ENCODE measurements around the gene TRIM7.
"Not testable (repeated sequence)": the region's sequence is repeated elsewhere in the genome, so short reads cannot be mapped to it uniquely, and the experiment has no call there.

Gene TRIM7

GRCh38 chr5:181173420-181174342, 31.3 kb downstream of the TRIM7 start:
- no peaks in the 10 kb centered on the region for H3K9me3 ChIP-seq (ENCODE audit: control insufficient read depth in 5 of 5, low read length in 5 of 5)
- no peak overlapping the region for H3K9ac ChIP-seq (ENCODE audit: low read length in 5 of 5)
- H3K4me3 ChIP-seq (ENCODE audit: low read depth in 1 of 5, low read length in 5 of 5): peak overlapping the region in 3 of 5 donors; percentile 5 to 36 (median 11)
- no peak overlapping the region for H3K27ac ChIP-seq (ENCODE audit: low read depth, low read length)
- peaks cover 13 to 47% (median 27%) of the 10 kb centered on the region in 5 donors for H3K27me3 ChIP-seq (ENCODE audit: control insufficient read depth in 5 of 5, insufficient read depth in 4 of 5, low read length in 5 of 5)
- peaks cover 0 to 19% (median 12%) of the 10 kb centered on the region in 5 donors for H3K4me1 ChIP-seq (ENCODE audit: control insufficient read depth in 5 of 5, insufficient read depth in 5 of 5, low read length in 5 of 5)
- H3K36me3 ChIP-seq (ENCODE audit: control insufficient read depth in 5 of 5, insufficient read depth in 5 of 5, low read length in 5 of 5): no peaks in the 10 kb centered on the region

- peaks cover 0 to 21% (median 12%) of the 10 kb centered on the region in 5 donors for H3K4me1 ChIP-seq (ENCODE audit: control insufficient read depth in 5 of 5, insufficient read depth in 5 of 5, low read length in 5 of 5)
- no peaks in the 10 kb centered on the region for H3K36me3 ChIP-seq (ENCODE audit: control insufficient read depth in 5 of 5, insufficient read depth in 5 of 5, low read length in 5 of 5)
- no peak overlapping the region for H3K27ac ChIP-seq (ENCODE audit: low read depth, low read length)
- H3K4me3 ChIP-seq (ENCODE audit: low read depth in 1 of 5, low read length in 5 of 5): peak overlapping the region in 3 of 5 donors; percentile 5 to 36 (median 11)
- no peaks in the 10 kb centered on the region for H3K9me3 ChIP-seq (ENCODE audit: control insufficient read depth in 5 of 5, low read length in 5 of 5)
- no peak overlapping the region for H3K9ac ChIP-seq (ENCODE audit: low read length in 5 of 5)
- H3K27me3 ChIP-seq (ENCODE audit: control insufficient read depth in 5 of 5, insufficient read depth in 4 of 5, low read length in 5 of 5): peaks cover 18 to 53% (median 34%) of the 10 kb centered on the region in 5 donors
Observed at GRCh38 chr5:181173027-181173419, 32.0 kb downstream of the TRIM7 start.

GRCh38 chr5:181171782-181172181, 33.2 kb downstream of the TRIM7 start:
- Histone ChIP-seq H3K9me3 (ENCODE audit: control insufficient read depth in 5 of 5, low read length in 5 of 5) (no peaks in the 10 kb centered on the region), H3K9ac (ENCODE audit: low read length in 5 of 5) (no peak overlapping the region), H3K4me1 (ENCODE audit: control insufficient read depth in 5 of 5, insufficient read depth in 5 of 5, low read length in 5 of 5) (peaks cover 0 to 21% (median 12%) of the 10 kb centered on the region in 5 donors), H3K27me3 (ENCODE audit: control insufficient read depth in 5 of 5, insufficient read depth in 4 of 5, low read length in 5 of 5) (peaks cover 18 to 57% (median 38%) of the 10 kb centered on the region in 5 donors), H3K27ac (ENCODE audit: low read depth, low read length) (no peak overlapping the region), H3K4me3 (ENCODE audit: low read depth in 1 of 5, low read length in 5 of 5) (no peak overlapping the region), H3K36me3 (ENCODE audit: control insufficient read depth in 5 of 5, insufficient read depth in 5 of 5, low read length in 5 of 5) (no peaks in the 10 kb centered on the region)

GRCh38 chr5:181170996-181171395, 34.0 kb downstream of the TRIM7 start:
- Histone ChIP-seq H3K4me1 (ENCODE audit: control insufficient read depth in 5 of 5, insufficient read depth in 5 of 5, low read length in 5 of 5) (peaks cover 0 to 21% (median 12%) of the 10 kb centered on the region in 5 donors), H3K9me3 (ENCODE audit: control insufficient read depth in 5 of 5, low read length in 5 of 5) (no peaks in the 10 kb centered on the region), H3K9ac (ENCODE audit: low read length in 5 of 5) (no peak overlapping the region), H3K27ac (ENCODE audit: low read depth, low read length) (no peak overlapping the region), H3K36me3 (ENCODE audit: control insufficient read depth in 5 of 5, insufficient read depth in 5 of 5, low read length in 5 of 5) (no peaks in the 10 kb centered on the region), H3K27me3 (ENCODE audit: control insufficient read depth in 5 of 5, insufficient read depth in 4 of 5, low read length in 5 of 5) (peaks cover 18 to 57% (median 38%) of the 10 kb centered on the region in 5 donors), H3K4me3 (ENCODE audit: low read depth in 1 of 5, low read length in 5 of 5) (no peak overlapping the region)

DNA sequence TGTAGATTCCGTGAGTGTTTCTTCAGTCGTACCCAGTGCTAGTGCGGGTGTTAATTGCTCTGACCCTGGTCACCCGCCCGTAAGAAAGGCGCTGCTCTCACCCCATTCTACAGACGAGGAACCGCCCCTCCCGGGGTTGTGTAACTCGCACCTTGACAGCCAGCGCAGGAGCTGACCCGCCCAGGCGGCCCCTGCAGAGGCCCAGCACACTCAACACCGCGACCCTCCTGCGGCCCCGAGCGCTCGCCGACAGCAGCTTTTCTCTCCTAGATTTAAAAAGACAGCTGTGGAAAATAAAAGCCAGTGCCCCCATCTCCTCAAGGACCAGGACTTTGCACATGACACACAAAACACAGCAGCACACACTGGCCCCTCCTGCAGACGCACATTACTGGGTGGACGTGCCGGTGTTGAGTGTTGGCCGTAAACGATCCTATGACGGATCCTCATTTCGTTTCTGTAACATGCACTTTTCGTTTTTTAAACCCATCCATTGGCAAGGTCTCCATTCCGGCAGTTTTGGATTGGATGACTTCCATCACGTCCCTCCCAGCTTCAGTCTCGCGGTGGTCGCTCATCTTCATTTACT, 34.7 kb downstream of the TRIM7 start:
- H3K4me1 ChIP-seq (ENCODE audit: control insufficient read depth in 5 of 5, insufficient read depth in 5 of 5, low read length in 5 of 5): peaks cover 0 to 21% (median 12%) of the 10 kb centered on the region in 5 donors
- H3K27ac ChIP-seq (ENCODE audit: low read depth, low read length): no peak overlapping the region
- H3K36me3 ChIP-seq (ENCODE audit: control insufficient read depth in 5 of 5, insufficient read depth in 5 of 5, low read length in 5 of 5): no peaks in the 10 kb centered on the region
- H3K9ac ChIP-seq (ENCODE audit: low read length in 5 of 5): no peak overlapping the region
- H3K4me3 ChIP-seq (ENCODE audit: low read depth in 1 of 5, low read length in 5 of 5): no peak overlapping the region
- H3K9me3 ChIP-seq (ENCODE audit: control insufficient read depth in 5 of 5, low read length in 5 of 5): no peaks in the 10 kb centered on the region
- peaks cover 18 to 57% (median 39%) of the 10 kb centered on the region in 5 donors for H3K27me3 ChIP-seq (ENCODE audit: control insufficient read depth in 5 of 5, insufficient read depth in 4 of 5, low read length in 5 of 5)

- H3K27ac ChIP-seq (ENCODE audit: low read depth, low read length); H3K4me3 ChIP-seq (ENCODE audit: low read depth in 1 of 5, low read length in 5 of 5); H3K9me3 ChIP-seq (ENCODE audit: control insufficient read depth in 5 of 5, low read length in 5 of 5); H3K36me3 ChIP-seq (ENCODE audit: control insufficient read depth in 5 of 5, insufficient read depth in 5 of 5, low read length in 5 of 5); H3K9ac ChIP-seq (ENCODE audit: low read length in 5 of 5): not testable (repeated sequence)
- peaks cover 18 to 58% (median 37%) of the 10 kb centered on the region in 5 donors for H3K27me3 ChIP-seq (ENCODE audit: control insufficient read depth in 5 of 5, insufficient read depth in 4 of 5, low read length in 5 of 5)
- H3K4me1 ChIP-seq (ENCODE audit: control insufficient read depth in 5 of 5, insufficient read depth in 5 of 5, low read length in 5 of 5): peaks cover 0 to 21% (median 13%) of the 10 kb centered on the region in 5 donors
Observed at GRCh38 chr5:181169459-181170236, 35.3 kb downstream of the TRIM7 start.

DNA sequence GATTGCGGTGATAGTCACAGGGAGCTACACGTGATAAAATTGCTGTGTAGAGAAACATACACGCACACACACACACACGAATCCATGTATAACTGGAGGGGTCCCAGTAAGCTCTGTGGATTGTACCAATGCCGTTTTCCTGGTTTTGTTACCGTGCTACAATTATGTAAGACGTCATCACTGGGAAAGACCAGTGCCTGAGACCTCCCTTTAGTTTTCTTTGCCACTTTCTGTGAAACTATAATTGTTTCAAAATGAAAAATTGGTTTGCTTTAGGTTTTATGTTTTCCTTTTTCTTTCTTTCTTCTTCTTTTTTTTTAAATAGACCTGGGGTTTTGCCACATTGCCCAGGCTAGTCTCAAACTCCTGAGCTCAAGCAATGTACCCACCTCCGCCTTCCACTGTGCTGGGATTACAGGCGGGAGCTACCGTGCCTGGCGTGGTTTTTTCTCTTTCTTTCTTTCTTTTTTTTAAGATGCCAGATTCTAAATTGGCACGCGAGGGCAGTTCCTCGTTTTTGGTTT, 36.3 kb downstream of the TRIM7 start:
- Histone ChIP-seq H3K9ac (ENCODE audit: low read length in 5 of 5) (no peak overlapping the region), H3K27me3 (ENCODE audit: control insufficient read depth in 5 of 5, insufficient read depth in 4 of 5, low read length in 5 of 5) (peaks cover 18 to 56% (median 36%) of the 10 kb centered on the region in 5 donors)

DNA sequence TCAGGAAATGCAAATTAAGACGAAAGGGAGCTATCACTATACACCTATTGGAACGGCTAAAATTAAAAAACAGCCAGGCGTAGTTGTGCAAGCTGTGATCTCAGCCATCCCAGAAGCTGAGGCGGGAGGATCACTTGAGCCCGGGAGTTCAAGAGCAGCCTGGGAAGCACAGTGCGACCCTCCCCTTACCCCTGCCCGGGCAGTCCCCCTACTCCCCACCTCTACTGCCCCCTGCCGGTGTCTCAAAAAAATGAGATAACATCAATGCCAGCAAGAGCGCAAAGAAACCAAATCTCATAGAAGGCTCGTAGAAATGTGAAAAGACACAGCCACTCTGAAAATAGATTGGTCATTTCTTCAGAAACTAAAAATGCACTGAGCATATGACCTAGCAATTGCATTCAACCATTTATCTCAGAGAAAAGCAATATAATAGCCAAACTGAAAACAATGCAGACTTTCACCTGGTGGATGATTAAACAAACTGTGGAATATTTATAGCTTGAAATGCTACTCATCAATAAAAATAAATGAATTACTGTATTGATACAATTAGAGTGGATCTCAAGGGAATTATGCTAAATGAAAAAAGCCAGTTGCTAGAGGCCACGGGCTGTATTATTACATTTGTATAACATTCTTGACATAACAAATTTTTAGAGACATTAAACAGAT, 37.0 kb downstream of the TRIM7 start:
- Histone ChIP-seq H3K36me3 (ENCODE audit: control insufficient read depth in 5 of 5, insufficient read depth in 5 of 5, low read length in 5 of 5) (no peaks in the 10 kb centered on the region), H3K9me3 (ENCODE audit: control insufficient read depth in 5 of 5, low read length in 5 of 5) (no peaks in the 10 kb centered on the region), H3K27ac (ENCODE audit: low read depth, low read length) (no peak overlapping the region), H3K9ac (ENCODE audit: low read length in 5 of 5) (no peak overlapping the region), H3K4me1 (ENCODE audit: control insufficient read depth in 5 of 5, insufficient read depth in 5 of 5, low read length in 5 of 5) (peaks cover 0 to 20% (median 14%) of the 10 kb centered on the region in 5 donors), H3K4me3 (ENCODE audit: low read depth in 1 of 5, low read length in 5 of 5) (no peak overlapping the region), H3K27me3 (ENCODE audit: control insufficient read depth in 5 of 5, insufficient read depth in 4 of 5, low read length in 5 of 5) (peaks cover 18 to 53% (median 33%) of the 10 kb centered on the region in 5 donors)

More for the DNA sequence above, 36.3 kb downstream of the TRIM7 start:
- Histone ChIP-seq H3K9me3 (ENCODE audit: control insufficient read depth in 5 of 5, low read length in 5 of 5) (no peaks in the 10 kb centered on the region), H3K4me3 (ENCODE audit: low read depth in 1 of 5, low read length in 5 of 5) (no peak overlapping the region), H3K4me1 (ENCODE audit: control insufficient read depth in 5 of 5, insufficient read depth in 5 of 5, low read length in 5 of 5) (peaks cover 0 to 19% (median 18%) of the 10 kb centered on the region in 5 donors), H3K36me3 (ENCODE audit: control insufficient read depth in 5 of 5, insufficient read depth in 5 of 5, low read length in 5 of 5) (no peaks in the 10 kb centered on the region), H3K27ac (ENCODE audit: low read depth, low read length) (no peak overlapping the region)

Data from subcutaneous abdominal adipose tissue (tissue), 5 donors.